Fibroblast of villous mesenchyme (primary cell): ENCODE results near the gene APOC3. TPM values are rescaled to one million over a fixed set of nuclear protein-coding genes. Genes with fewer than 3 reads are reported as not detected.

Source experiments
- DNase-seq: peaks from one replicate; pipeline ENCODE4 v3.0.0-alpha.2; 2010; ENCODE audit warnings: low read depth
- H3K4me3 ChIP-seq: 2 replicates; pipeline ENCODE4 v1.5.1; 2011; ENCODE audit warnings: low read depth, mild to moderate bottlenecking, low read length
- CTCF ChIP-seq: IDR thresholded peaks from 2 replicates; pipeline ENCODE4 v1.5.1; 2012; ENCODE audit warnings: low read depth, mild to moderate bottlenecking, low read length; ENCODE audit not compliant: insufficient read depth
- total RNA-seq: library from RNA; depleted of rRNA; stranded (reverse); fragments of >200 nt; gene quantifications from 2 replicates; pipeline ENCODE4 v1.2.3, GENCODE V29; 2012

Gene APOC3
- total RNA-seq, 1 donor = not detected

GRCh38 chr11:116835791-116836631, 6.3 kb downstream of the APOC3 start:
- peak; percentile 62 for TF ChIP-seq CTCF
- peak overlapping the region; percentile 48 for H3K4me3 ChIP-seq
- peak; percentile 87 for DNase-seq

GRCh38 chr11:116836632-116836991, 6.9 kb downstream of the APOC3 start:
- DNase-seq = no peak
- no peak overlapping the region for H3K4me3 ChIP-seq
- TF ChIP-seq CTCF = no peak

- no peak for TF ChIP-seq CTCF
These were observed 7.8 kb downstream of the APOC3 start, which contains the start of gene APOA1 for GRCh38 chr11:116837231-116838091. APOA1 (minus strand) TSS chr11:116837622; CDS start chr11:116837387, 235 bp downstream.

GRCh38 chr11:116838321-116839084, 8.8 kb downstream of the APOC3 start:
- DNase-seq = no peak
- TF ChIP-seq CTCF = no peak
- H3K4me3 ChIP-seq = no peak overlapping the region

More at GRCh38 chr11:116837231-116838091, 7.8 kb downstream of the APOC3 start, which contains the start of gene APOA1:
- DNase-seq = no peak
- H3K4me3 ChIP-seq = no peak within 1 kb of the TSS

GRCh38 chr11:116840224-116840745, 10.6 kb downstream of the APOC3 start:
- DNase-seq = peak; percentile 55
- TF ChIP-seq CTCF = peak; percentile 47
- no peak overlapping the region for H3K4me3 ChIP-seq

GRCh38 chr11:116840746-116841296, 11.1 kb downstream of the APOC3 start:
- no peak for DNase-seq
- no peak for TF ChIP-seq CTCF
- H3K4me3 ChIP-seq = no peak overlapping the region
